Activated CD4-positive, alpha-beta T cell treated with anti-CD3 and anti-CD28 coated beads, Interleukin-2, Interleukin-6, amounts not matched to agents 100 ng/mL and 50 ng/mL, durations not matched to agents 16 hours and 8 hours (primary cell): ENCODE data around the gene TMEM178B.

ENCODE experiments used
- DNase-seq: peaks from one replicate; pipeline ENCODE4 v3.0.0-alpha.2; 2020

TMEM178B gene

GRCh38 chr7:141436575-141437075, 362.8 kb downstream of the TMEM178B start:
- DNase-seq = no peak

- no peak for DNase-seq
Measured at GRCh38 chr7:141439164-141439563, 365.3 kb downstream of the TMEM178B start.

GRCh38 chr7:141439776-141440175, 365.9 kb downstream of the TMEM178B start:
- DNase-seq = no peak

GRCh38 chr7:141441837-141442627, 368.2 kb downstream of the TMEM178B start:
- no peak for DNase-seq

- no peak for DNase-seq
Measured at GRCh38 chr7:141442781-141443180, 368.9 kb downstream of the TMEM178B start.

- no peak for DNase-seq
Measured at GRCh38 chr7:141444961-141445360, 371.1 kb downstream of the TMEM178B start.

- DNase-seq = no peak
Measured at GRCh38 chr7:141451232-141451631, 377.4 kb downstream of the TMEM178B start.

GRCh38 chr7:141452911-141453310, 379.0 kb downstream of the TMEM178B start:
- DNase-seq = peak; percentile 81

- DNase-seq = no peak
Measured at GRCh38 chr7:141454338-141454737, 380.5 kb downstream of the TMEM178B start.

- no peak for DNase-seq
Measured at GRCh38 chr7:141455723-141456122, 381.9 kb downstream of the TMEM178B start.

- no peak for DNase-seq
Measured at GRCh38 chr7:141456298-141456697, 382.4 kb downstream of the TMEM178B start.

GRCh38 chr7:141456711-141457110, 382.8 kb downstream of the TMEM178B start:
- no peak for DNase-seq

- no peak for DNase-seq
Measured at GRCh38 chr7:141460781-141461715, 387.2 kb downstream of the TMEM178B start.

- no peak for DNase-seq
Measured at GRCh38 chr7:141461924-141462323, 388.1 kb downstream of the TMEM178B start.

- no peak for DNase-seq
Measured at GRCh38 chr7:141462958-141463357, 389.1 kb downstream of the TMEM178B start.

- DNase-seq = no peak
Measured at GRCh38 chr7:141463986-141464385, 390.1 kb downstream of the TMEM178B start.

- DNase-seq = no peak
Measured at GRCh38 chr7:141464551-141464950, 390.7 kb downstream of the TMEM178B start.

GRCh38 chr7:141466151-141466904, 392.5 kb downstream of the TMEM178B start:
- DNase-seq = no peak

- no peak for DNase-seq
Measured at GRCh38 chr7:141468341-141468740, 394.5 kb downstream of the TMEM178B start.

- no peak for DNase-seq
Measured at GRCh38 chr7:141475679-141476078, 401.8 kb downstream of the TMEM178B start.

GRCh38 chr7:141477865-141478264, 404.0 kb downstream of the TMEM178B start:
- no peak for DNase-seq

GRCh38 chr7:141478845-141479244, 405.0 kb downstream of the TMEM178B start:
- DNase-seq = no peak

GRCh38 chr7:141480953-141481352, 407.1 kb downstream of the TMEM178B start:
- no peak for DNase-seq
